SK-N-SH (cell line): ENCODE measurements around the gene GYG1. TPM values are rescaled to one million over a fixed set of nuclear protein-coding genes. Genes with fewer than 3 reads are reported as not detected.

Source experiments
- CTCF ChIA-PET: fragments of 300-600, 350-600 bp; formaldehyde crosslinking; extraction: SDS; loops from one replicate; lab custom pipeline; 2021; lab: Yijun Ruan, JAX
- POLR2A ChIA-PET: fragments of 350-600 bp; sonication (Branson Sonifier 250); formaldehyde crosslinking; extraction: SDS; loops from one replicate; lab custom pipeline; 2020; ENCODE audit warnings: antibody characterized with exemption, inconsistent platforms; lab: Yijun Ruan, JAX
- DNase-seq: peaks from one replicate; pipeline ENCODE4 v3.0.0; 2012
- H2AFZ ChIP-seq: fragments of 200-600 bp; sonication (generic); 2 replicates; pipeline ENCODE4 v1.8.1; 2016; ENCODE audit warnings: antibody characterized with exemption, mild to moderate bottlenecking, low read depth
- H3F3A ChIP-seq: fragments of 200-600 bp; sonication (generic); replicated peaks from 2 replicates; pipeline ENCODE3; 2016; ENCODE audit warnings: antibody characterized with exemption, mild to moderate bottlenecking; ENCODE audit not compliant: insufficient read depth
- H3K27ac ChIP-seq, 2 experiments: fragments of 200-500 bp in 1 of 2; fragments of 200-600 bp in 1 of 2; sonication (Bioruptor generic) in 1 of 2; sonication (generic), shearing (Covaris generic) in 1 of 2; 2 replicates each; pipeline versions ENCODE4 v1.5.1 to v1.6.1; 2014 to 2016; ENCODE audit warnings: low read depth in 2 of 2, inconsistent platforms in 1 of 2, low read length in 1 of 2, mild to moderate bottlenecking in 1 of 2, mixed read lengths in 1 of 2
- H3K27me3 ChIP-seq: fragments of 200-600 bp; sonication (generic), shearing (Covaris generic); 2 replicates; pipeline ENCODE4 v1.6.1; 2016; ENCODE audit warnings: mixed run types; ENCODE audit not compliant: insufficient read depth
- H3K36me3 ChIP-seq, 2 experiments: fragments of 200-500 bp in 1 of 2; fragments of 200-600 bp in 1 of 2; sonication (Bioruptor generic) in 1 of 2; sonication (generic) in 1 of 2; replicated peaks in 1 of 2; 2 replicates each; pipeline versions ENCODE3 to v1.5.1; 2014 to 2016; ENCODE audit warnings: low read length in 1 of 2, mild to moderate bottlenecking in 1 of 2; ENCODE audit not compliant: insufficient read depth in 2 of 2, control insufficient read depth in 1 of 2
- H3K4me1 ChIP-seq, 2 experiments: fragments of 200-500 bp in 1 of 2; fragments of 200-600 bp in 1 of 2; sonication (Bioruptor generic) in 1 of 2; sonication (generic), shearing (Covaris generic) in 1 of 2; 2 replicates each; pipeline versions ENCODE4 v1.5.1 to v1.6.1; 2014 to 2016; ENCODE audit warnings: low read depth in 1 of 2, low read length in 1 of 2, mixed run types in 1 of 2; ENCODE audit not compliant: insufficient read depth in 2 of 2, control insufficient read depth in 1 of 2
- H3K4me2 ChIP-seq: fragments of 200-600 bp; sonication (generic), shearing (Covaris generic); 2 replicates; pipeline ENCODE4 v1.6.1; 2017; ENCODE audit warnings: mixed run types
- H3K4me3 ChIP-seq, 2 experiments: fragments of 200-500 bp in 1 of 2; fragments of 200-600 bp in 1 of 2; sonication (Bioruptor generic) in 1 of 2; sonication (generic), shearing (Covaris generic) in 1 of 2; 2 replicates each; pipeline versions ENCODE4 v1.5.1 to v1.8.1; 2014 to 2016; ENCODE audit warnings: low read depth in 2 of 2, inconsistent platforms in 1 of 2, low read length in 1 of 2, mild to moderate bottlenecking in 1 of 2, mixed read lengths in 1 of 2, moderate library complexity in 1 of 2
- H3K79me2 ChIP-seq: fragments of 200-600 bp; sonication (generic); 2 replicates; pipeline ENCODE4 v1.8.1; 2017; ENCODE audit warnings: mild to moderate bottlenecking; ENCODE audit not compliant: insufficient read depth
- H3K9ac ChIP-seq: fragments of 200-600 bp; sonication (generic); 2 replicates; pipeline ENCODE4 v1.6.1; 2017; ENCODE audit warnings: mixed run types
- H3K9me2 ChIP-seq: fragments of 200-600 bp; sonication (generic); 2 replicates; pipeline ENCODE4 v1.6.1; 2017; ENCODE audit warnings: mixed run types
- H3K9me3 ChIP-seq: fragments of 200-600 bp; sonication (generic); 2 replicates; pipeline ENCODE4 v1.6.1; 2017; ENCODE audit warnings: mixed run types, mild to moderate bottlenecking, moderate library complexity
- H4K20me1 ChIP-seq: fragments of 200-600 bp; sonication (generic); 2 replicates; pipeline ENCODE4 v1.6.1; 2017; ENCODE audit warnings: mild to moderate bottlenecking, mixed run types; ENCODE audit not compliant: insufficient read depth
- CHD2 ChIP-seq: fragments of 150-350 bp; IDR thresholded peaks from 2 replicates; pipeline ENCODE4 v1.6.1; 2018; ENCODE audit warnings: low read length; ENCODE audit not compliant: partially characterized antibody
- CTCF ChIP-seq: fragments of 200-600 bp; sonication (generic); IDR thresholded peaks from 2 replicates; pipeline ENCODE4 v1.6.1; 2017; ENCODE audit warnings: antibody characterized with exemption, mild to moderate bottlenecking, moderate library complexity
- EP300 ChIP-seq, 2 experiments: IDR thresholded peaks; 2 replicates each; pipeline versions ENCODE4 v1.4.0 to v1.6.1; 2012; ENCODE audit warnings: borderline replicate concordance in 1 of 2, low read depth in 1 of 2, low read length in 1 of 2
- EZH2phosphoT487 ChIP-seq: fragments of 200-600 bp; sonication (generic); IDR thresholded peaks from 2 replicates; pipeline ENCODE4 v1.6.1; 2017; ENCODE audit warnings: low read depth, mixed run types, mild to moderate bottlenecking, antibody characterized with exemption, moderate library complexity, borderline replicate concordance
- FOSL2 ChIP-seq: IDR thresholded peaks from 2 replicates; pipeline ENCODE4 v1.4.0; 2012; ENCODE audit warnings: low read depth, mild to moderate bottlenecking, moderate library complexity, borderline replicate concordance
- GATA2 ChIP-seq: sonication (generic); formaldehyde crosslinking; IDR thresholded peaks from 2 replicates; pipeline ENCODE4 v1.5.0; 2020; ENCODE audit warnings: mild to moderate bottlenecking, missing genetic modification reagents
- JUND ChIP-seq: IDR thresholded peaks from 2 replicates; pipeline ENCODE4 v1.4.0; 2012
- MXI1 ChIP-seq: IDR thresholded peaks from 2 replicates; pipeline ENCODE4 v1.6.1; 2012; ENCODE audit warnings: mild to moderate bottlenecking, low read depth, low read length, improper control_type of control experiment
- NFIC ChIP-seq: IDR thresholded peaks from 2 replicates; pipeline ENCODE4 v1.4.0; 2012; ENCODE audit warnings: borderline replicate concordance
- PBX3 ChIP-seq: IDR thresholded peaks from 2 replicates; pipeline ENCODE4; 2012
- RAD21 ChIP-seq: IDR thresholded peaks from 2 replicates; pipeline ENCODE4 v1.6.1; 2012; ENCODE audit warnings: mild to moderate bottlenecking, low read length
- RCOR1 ChIP-seq: fragments of 150-350 bp; IDR thresholded peaks from 2 replicates; pipeline ENCODE4 v1.6.1; 2017; ENCODE audit warnings: antibody characterized with exemption, low read length
- REST ChIP-seq: IDR thresholded peaks from 2 replicates; pipeline ENCODE4 v1.6.1; 2012; ENCODE audit warnings: mild to moderate bottlenecking, low read depth, low read length, moderate library complexity
- RFX5 ChIP-seq: IDR thresholded peaks from 2 replicates; pipeline ENCODE4 v1.6.1; 2012; ENCODE audit warnings: mild to moderate bottlenecking, improper control_type of control experiment, low read length
- TAF1 ChIP-seq: IDR thresholded peaks from 2 replicates; pipeline ENCODE4 v1.6.1; 2012; ENCODE audit warnings: low read depth, mild to moderate bottlenecking, low read length, moderate library complexity, borderline replicate concordance
- TCF12 ChIP-seq: IDR thresholded peaks from 2 replicates; pipeline ENCODE4 v1.4.0; 2012
- TEAD4 ChIP-seq: IDR thresholded peaks from 2 replicates; pipeline ENCODE4 v1.4.0; 2012; ENCODE audit warnings: mild to moderate bottlenecking, borderline replicate concordance; ENCODE audit not compliant: insufficient read depth
- USF1 ChIP-seq: IDR thresholded peaks from 2 replicates; pipeline ENCODE4 v1.4.0; 2012; ENCODE audit warnings: low read depth, borderline replicate concordance
- USF2 ChIP-seq: fragments of 150-350 bp; IDR thresholded peaks from 2 replicates; pipeline ENCODE4 v1.6.1; 2017; ENCODE audit warnings: antibody characterized with exemption, low read length, low read depth, borderline replicate concordance
- ZBTB33 ChIP-seq: IDR thresholded peaks from 2 replicates; pipeline ENCODE4 v1.4.0; 2012; ENCODE audit warnings: low read depth, borderline replicate concordance
- WGBS: methylation state at CpG from one replicate; pipeline ENCODE4 v1.1.6; 2017; ENCODE audit warnings: low lambda C conversion rate; 5-methylcytosine and 5-hydroxymethylcytosine counted together
- polyA plus RNA-seq, 3 experiments: library from polyadenylated mRNA; depleted of rRNA; stranded (reverse); fragments of >200 nt; gene quantifications; 2 replicates each; pipeline ENCODE4 v1.2.3, GENCODE V29; 2012

Gene GYG1
- 16.8 and 21.7 TPM in 2 replicates for polyA plus RNA-seq (2012; rRNA removed)
- 21.0 and 23.2 TPM in 2 replicates for polyA plus RNA-seq (2012; cell fraction: cytosol; rRNA removed)
- 8.8 and 20.0 TPM in 2 replicates for polyA plus RNA-seq (2012; cell fraction: nucleus; rRNA removed)

GRCh38 chr3:148991219-148992026, at the start of gene GYG1:
TSS of gene GYG1 (plus strand) at chr3:148991540. CDS start at chr3:148991641, 101 bp downstream.
- peak within 1 kb of the TSS; percentile 86 for H3K4me2 ChIP-seq
- under 1% methylated on average over 13 of the region's 91 CpGs for WGBS
- H3K9me2 ChIP-seq, result no peaks in the 10 kb centered on the region
- peak within 1 kb of the TSS; percentile 81 to 82 for H3K4me3 ChIP-seq
- H3K9me3 ChIP-seq, result no peaks in the 10 kb centered on the region
- peak within 1 kb of the TSS; percentile 99 for H2AFZ ChIP-seq
- ChIA-PET CTCF (interaction anchor here (0.6 to 2.3 kb wide), 9 partner anchors 10 to 281 kb away, joined by 3 to 9 read pairs (median 3); no protein-coding TSS in a partner anchor), POLR2A (no interaction called here)
- H3K27ac ChIP-seq, result peak within 1 kb of the TSS; percentile 71 to 79
- H3K36me3 ChIP-seq, result peaks cover 13 to 14% of the 10 kb centered on the region in 2 experiments
- DNase-seq, result peak; percentile 93
- peaks cover 4% of the 10 kb centered on the region for H3F3A ChIP-seq
- H3K79me2 ChIP-seq, result peaks cover 6% of the 10 kb centered on the region; the same call in 1 of the 2 replicates
- peak within 1 kb of the TSS; percentile 84 for H3K9ac ChIP-seq
- H4K20me1 ChIP-seq, result no peaks in the 10 kb centered on the region
- no peaks in the 10 kb centered on the region for H3K27me3 ChIP-seq
- peaks cover 3 to 4% of the 10 kb centered on the region in 2 experiments; a peak in 1 of 4 replicates for H3K4me1 ChIP-seq
- peak; percentile 61; the same call in 1 of the 2 replicates for TF ChIP-seq TAF1
- no peak for TF ChIP-seq CHD2
- TF ChIP-seq NFIC, result no peak
- peak; percentile 49; the same call in 1 of the 2 replicates for TF ChIP-seq FOSL2
- TF ChIP-seq ZBTB33, result no peak
- TF ChIP-seq JUND, result no peak
- peak; percentile 56 for TF ChIP-seq CTCF
- 0 out of 2 replicates have a peak, but pooled peaks have one; percentile 27 for TF ChIP-seq RCOR1
- TF ChIP-seq USF2, result peak; percentile 70
- no peak for TF ChIP-seq PBX3
- TF ChIP-seq TCF12, result peak; percentile 8; the same call in 1 of the 2 replicates
- TF ChIP-seq EP300 (IDR thresholded peaks at IDR 0.05; ENCODE audit: borderline replicate concordance in 1 of 2, low read depth in 1 of 2, low read length in 1 of 2), result no peak
- no peak for TF ChIP-seq GATA2 (CRISPR knock-in tag)
- peak; percentile 91 for TF ChIP-seq MXI1
- no peak for TF ChIP-seq RFX5
- TF ChIP-seq REST, result no peak
- TF ChIP-seq USF1, result peak; percentile 93
- no peak for TF ChIP-seq EZH2phosphoT487
- TF ChIP-seq TEAD4, result no peak
- no peak; the same call in 1 of the 2 replicates for TF ChIP-seq RAD21
